ENCODE results near the gene CHCHD5. TPM values are rescaled to one million over a fixed set of nuclear protein-coding genes. Genes with fewer than 3 reads are reported as not detected.

CHCHD5 gene
- total RNA-seq, 1 donor: 10.1 TPM

DNA sequence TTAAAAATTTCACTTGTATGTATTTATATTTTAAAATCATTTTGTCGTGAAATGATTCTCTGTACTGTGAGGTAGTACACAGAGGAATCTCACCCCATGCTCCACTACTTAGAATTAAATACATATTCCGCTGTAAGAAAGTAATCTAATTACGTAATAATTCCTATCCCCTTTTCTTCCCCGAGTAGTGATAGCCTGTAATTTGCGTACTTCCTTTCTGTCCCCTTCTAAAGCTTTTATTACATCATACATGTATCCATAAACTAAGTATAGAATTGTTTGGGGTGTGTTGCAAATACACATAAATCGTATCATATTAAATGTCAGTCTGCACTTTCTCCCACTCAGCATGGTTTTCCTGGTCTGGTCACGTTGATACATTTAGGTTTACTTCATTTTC is 12.4 kb upstream of the CHCHD5 start:
- no peak overlapping the region for H3K4me3 ChIP-seq (ENCODE audit: insufficient read depth, low read length)
- H3K27me3 ChIP-seq (ENCODE audit: insufficient read depth, low read length): no peaks in the 10 kb centered on the region
- H3K9me3 ChIP-seq (ENCODE audit: low read depth, low read length): no peaks in the 10 kb centered on the region
- no peak overlapping the region for H2AFZ ChIP-seq (ENCODE audit: low read length)
- no peaks in the 10 kb centered on the region for H3K79me2 ChIP-seq (ENCODE audit: insufficient read depth, low read length)
- no peak overlapping the region for H3K4me2 ChIP-seq (ENCODE audit: insufficient read depth, low read length)
- peaks cover 60% of the 10 kb centered on the region for H3K36me3 ChIP-seq (ENCODE audit: insufficient read depth, low read length)
- H3K4me1 ChIP-seq (ENCODE audit: insufficient read depth, low read length): no peaks in the 10 kb centered on the region
- no peak overlapping the region for H3K27ac ChIP-seq (ENCODE audit: low read depth, low read length)
- TF ChIP-seq, protein P1, sequence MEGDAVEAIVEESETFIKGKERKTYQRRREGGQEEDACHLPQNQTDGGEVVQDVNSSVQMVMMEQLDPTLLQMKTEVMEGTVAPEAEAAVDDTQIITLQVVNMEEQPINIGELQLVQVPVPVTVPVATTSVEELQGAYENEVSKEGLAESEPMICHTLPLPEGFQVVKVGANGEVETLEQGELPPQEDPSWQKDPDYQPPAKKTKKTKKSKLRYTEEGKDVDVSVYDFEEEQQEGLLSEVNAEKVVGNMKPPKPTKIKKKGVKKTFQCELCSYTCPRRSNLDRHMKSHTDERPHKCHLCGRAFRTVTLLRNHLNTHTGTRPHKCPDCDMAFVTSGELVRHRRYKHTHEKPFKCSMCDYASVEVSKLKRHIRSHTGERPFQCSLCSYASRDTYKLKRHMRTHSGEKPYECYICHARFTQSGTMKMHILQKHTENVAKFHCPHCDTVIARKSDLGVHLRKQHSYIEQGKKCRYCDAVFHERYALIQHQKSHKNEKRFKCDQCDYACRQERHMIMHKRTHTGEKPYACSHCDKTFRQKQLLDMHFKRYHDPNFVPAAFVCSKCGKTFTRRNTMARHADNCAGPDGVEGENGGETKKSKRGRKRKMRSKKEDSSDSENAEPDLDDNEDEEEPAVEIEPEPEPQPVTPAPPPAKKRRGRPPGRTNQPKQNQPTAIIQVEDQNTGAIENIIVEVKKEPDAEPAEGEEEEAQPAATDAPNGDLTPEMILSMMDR (IDR thresholded peaks at IDR 0.05; ENCODE audit: extremely low read depth, low read depth, low read length): no peak
- no peak for DNase-seq (ENCODE audit: insufficient read length, low spot score, missing footprints)
- no peaks in the 10 kb centered on the region for H4K20me1 ChIP-seq (ENCODE audit: insufficient read depth, low read length)

DNA sequence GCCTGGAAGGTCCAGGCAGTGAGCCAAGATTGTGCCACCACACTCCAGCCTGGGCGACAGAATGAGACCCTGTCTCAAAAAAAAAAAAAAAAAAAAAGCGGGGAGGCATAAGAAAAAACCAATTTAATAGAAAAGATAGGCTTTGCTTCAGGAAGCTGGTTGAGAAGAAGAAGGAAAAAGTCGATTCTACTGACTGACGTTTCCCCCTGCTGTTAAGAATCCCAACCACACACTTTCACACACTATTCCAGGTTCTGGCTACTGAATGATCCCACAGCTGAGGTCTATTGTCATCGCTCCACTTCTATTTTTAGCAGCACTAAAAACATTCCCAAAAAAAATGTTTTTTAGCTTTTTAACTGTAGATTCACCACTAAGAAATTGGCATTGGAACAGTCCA is 6.7 kb upstream of the CHCHD5 start:
- no peak overlapping the region for H3K4me2 ChIP-seq (ENCODE audit: insufficient read depth, low read length)
- H3K4me3 ChIP-seq (ENCODE audit: insufficient read depth, low read length): no peak overlapping the region
- H4K20me1 ChIP-seq (ENCODE audit: insufficient read depth, low read length): no peaks in the 10 kb centered on the region
- H3K36me3 ChIP-seq (ENCODE audit: insufficient read depth, low read length): peaks cover 28% of the 10 kb centered on the region
- no peak overlapping the region for H2AFZ ChIP-seq (ENCODE audit: low read length)
- TF ChIP-seq, protein P1 (IDR thresholded peaks at IDR 0.05; ENCODE audit: extremely low read depth, low read depth, low read length): peak; percentile 43
- DNase-seq (ENCODE audit: insufficient read length, low spot score, missing footprints): no peak
- no peak overlapping the region for H3K27ac ChIP-seq (ENCODE audit: low read depth, low read length)
- H3K4me1 ChIP-seq (ENCODE audit: insufficient read depth, low read length): peaks cover 16% of the 10 kb centered on the region
- no peaks in the 10 kb centered on the region for H3K27me3 ChIP-seq (ENCODE audit: insufficient read depth, low read length)
- no peaks in the 10 kb centered on the region for H3K9me3 ChIP-seq (ENCODE audit: low read depth, low read length)
- no peaks in the 10 kb centered on the region for H3K79me2 ChIP-seq (ENCODE audit: insufficient read depth, low read length)

DNA sequence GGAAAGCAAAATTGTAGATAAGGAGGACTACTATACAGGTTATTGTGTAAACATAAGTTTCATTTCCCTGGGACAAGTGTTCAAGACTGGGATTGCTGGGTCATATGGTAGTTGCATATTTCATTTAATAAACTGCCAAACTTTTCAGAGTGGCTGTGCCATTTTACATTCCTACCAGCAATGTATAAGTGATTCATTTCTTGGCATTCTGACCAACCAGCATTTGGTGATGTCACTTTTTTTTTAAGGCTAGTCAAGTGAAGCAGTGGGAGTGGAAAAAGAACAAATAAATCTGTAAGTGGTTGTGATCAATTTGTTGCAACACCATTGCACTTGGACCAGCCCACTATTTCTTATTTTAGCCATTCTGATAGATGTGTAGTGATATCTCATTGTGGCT is 5.2 kb upstream of the CHCHD5 start:
- Histone ChIP-seq H3K4me3 (ENCODE audit: insufficient read depth, low read length) (no peak overlapping the region), H3K27ac (ENCODE audit: low read depth, low read length) (no peak overlapping the region), H3K36me3 (ENCODE audit: insufficient read depth, low read length) (peaks cover 18% of the 10 kb centered on the region), H3K9me3 (ENCODE audit: low read depth, low read length) (no peaks in the 10 kb centered on the region), H4K20me1 (ENCODE audit: insufficient read depth, low read length) (no peaks in the 10 kb centered on the region), H3K4me1 (ENCODE audit: insufficient read depth, low read length) (peaks cover 25% of the 10 kb centered on the region), H3K79me2 (ENCODE audit: insufficient read depth, low read length) (no peaks in the 10 kb centered on the region), H3K4me2 (ENCODE audit: insufficient read depth, low read length) (no peak overlapping the region), H3K27me3 (ENCODE audit: insufficient read depth, low read length) (no peaks in the 10 kb centered on the region), H2AFZ (ENCODE audit: low read length) (no peak overlapping the region)
- no peak for DNase-seq (ENCODE audit: insufficient read length, low spot score, missing footprints)
- TF ChIP-seq, protein P1 (IDR thresholded peaks at IDR 0.05; ENCODE audit: extremely low read depth, low read depth, low read length): peak; percentile 27

DNA sequence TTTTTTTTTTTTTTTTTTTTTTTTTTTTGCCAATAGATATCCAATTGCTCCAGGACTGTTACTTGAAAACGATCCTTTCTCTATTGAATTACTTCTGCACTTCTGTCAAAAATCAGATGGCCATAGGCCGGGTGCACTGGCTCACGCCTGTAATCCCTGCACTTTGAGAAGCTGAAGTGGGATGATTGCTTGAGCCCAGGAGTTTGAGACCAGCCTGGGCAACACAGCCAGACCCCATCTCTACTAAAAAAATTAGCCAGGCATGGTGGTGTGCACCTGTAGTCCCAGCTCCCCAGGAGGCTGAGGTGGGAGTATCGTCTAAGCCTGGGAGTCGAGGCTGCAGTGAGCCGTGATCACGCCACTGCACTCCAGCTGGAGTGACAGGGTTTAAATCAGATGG is 4.3 kb upstream of the CHCHD5 start:
- Histone ChIP-seq H3K27me3 (ENCODE audit: insufficient read depth, low read length) (no peaks in the 10 kb centered on the region), H2AFZ (ENCODE audit: low read length) (no peak overlapping the region), H4K20me1 (ENCODE audit: insufficient read depth, low read length) (no peaks in the 10 kb centered on the region), H3K36me3 (ENCODE audit: insufficient read depth, low read length) (peaks cover 13% of the 10 kb centered on the region), H3K4me2 (ENCODE audit: insufficient read depth, low read length) (no peak overlapping the region), H3K9me3 (ENCODE audit: low read depth, low read length) (no peaks in the 10 kb centered on the region), H3K4me1 (ENCODE audit: insufficient read depth, low read length) (peaks cover 31% of the 10 kb centered on the region), H3K27ac (ENCODE audit: low read depth, low read length) (no peak overlapping the region), H3K4me3 (ENCODE audit: insufficient read depth, low read length) (no peak overlapping the region), H3K79me2 (ENCODE audit: insufficient read depth, low read length) (peaks cover 1% of the 10 kb centered on the region)
- DNase-seq (ENCODE audit: insufficient read length, low spot score, missing footprints): no peak
- TF ChIP-seq, protein P1 (IDR thresholded peaks at IDR 0.05; ENCODE audit: extremely low read depth, low read depth, low read length): no peak
